ENCODE data around the gene PIGQ.

Gene PIGQ

GRCh38 chr16:586047-586644 is 16.4 kb downstream of the PIGQ start:
- Histone ChIP-seq H2AFZ (ENCODE audit: low read depth, low read length, severe bottlenecking) (no peak overlapping the region), H3K79me2 (ENCODE audit: insufficient read depth, low read length) (0 out of 2 replicates have a peak, but pooled peaks cover 7% of the 10 kb centered on the region)
- TF ChIP-seq EZH2phosphoT487 (conservative IDR thresholded peaks at IDR 0.05; ENCODE audit: low read length) (no peak), CTCF (IDR thresholded peaks at IDR 0.05; ENCODE audit: insufficient read depth, low read length, poor library complexity, severe bottlenecking) (no peak)

GRCh38 chr16:586645-587590 is 17.1 kb downstream of the PIGQ start:
- no peak for TF ChIP-seq CTCF (IDR thresholded peaks at IDR 0.05; ENCODE audit: insufficient read depth, low read length, poor library complexity, severe bottlenecking)
- no peak for TF ChIP-seq EZH2phosphoT487 (conservative IDR thresholded peaks at IDR 0.05; ENCODE audit: low read length)
- Histone ChIP-seq H3K79me2 (ENCODE audit: insufficient read depth, low read length) (0 out of 2 replicates have a peak, but pooled peaks cover 7% of the 10 kb centered on the region), H3K9me3 (ENCODE audit: insufficient read depth, low read length) (no peaks in the 10 kb centered on the region), H3K9me2 (replicated peaks; ENCODE audit: insufficient read depth, low read length) (no peaks in the 10 kb centered on the region), H3K36me3 (ENCODE audit: low read length) (no peaks in the 10 kb centered on the region), H3K27me3 (ENCODE audit: low read length) (no peaks in the 10 kb centered on the region), H3K27ac (ENCODE audit: low read depth, low read length) (no peak overlapping the region), H3F3A (ENCODE audit: insufficient read depth) (no peaks in the 10 kb centered on the region; the same call in 1 of the 2 replicates), H3K4me2 (ENCODE audit: low read depth, low read length, poor library complexity, severe bottlenecking) (peak overlapping the region; percentile 69), H3K9ac (ENCODE audit: low read length) (peak overlapping the region; percentile 90; the same call in 1 of the 2 replicates), H4K20me1 (ENCODE audit: low read depth, low read length) (no peaks in the 10 kb centered on the region), H2AFZ (ENCODE audit: low read depth, low read length, severe bottlenecking) (no peak overlapping the region), H3K4me3 (ENCODE audit: insufficient read depth, low read length, poor library complexity, severe bottlenecking) (no peak overlapping the region)

More at GRCh38 chr16:586047-586644, 16.4 kb downstream of the PIGQ start:
- no peaks in the 10 kb centered on the region for H3K9me2 ChIP-seq (replicated peaks; ENCODE audit: insufficient read depth, low read length)
- no peak overlapping the region for H3K9ac ChIP-seq (ENCODE audit: low read length)
- H3F3A ChIP-seq (ENCODE audit: insufficient read depth), result no peaks in the 10 kb centered on the region; the same call in 1 of the 2 replicates
- no peaks in the 10 kb centered on the region for H3K27me3 ChIP-seq (ENCODE audit: low read length)
- H3K4me3 ChIP-seq (ENCODE audit: insufficient read depth, low read length, poor library complexity, severe bottlenecking), result no peak overlapping the region
- no peak overlapping the region for H3K27ac ChIP-seq (ENCODE audit: low read depth, low read length)
- H3K4me2 ChIP-seq (ENCODE audit: low read depth, low read length, poor library complexity, severe bottlenecking), result no peak overlapping the region
- H3K9me3 ChIP-seq (ENCODE audit: insufficient read depth, low read length), result no peaks in the 10 kb centered on the region
- no peaks in the 10 kb centered on the region for H4K20me1 ChIP-seq (ENCODE audit: low read depth, low read length)
- no peaks in the 10 kb centered on the region for H3K36me3 ChIP-seq (ENCODE audit: low read length)

- Histone ChIP-seq H3K9ac (ENCODE audit: low read length) (peak overlapping the region; percentile 90), H3K36me3 (ENCODE audit: low read length) (no peaks in the 10 kb centered on the region), H3K27me3 (ENCODE audit: low read length) (no peaks in the 10 kb centered on the region), H3K27ac (ENCODE audit: low read depth, low read length) (peak overlapping the region; percentile 95), H3K79me2 (ENCODE audit: insufficient read depth, low read length) (0 out of 2 replicates have a peak, but pooled peaks cover 8% of the 10 kb centered on the region), H3F3A (ENCODE audit: insufficient read depth) (no peaks in the 10 kb centered on the region; the same call in 1 of the 2 replicates), H3K4me3 (ENCODE audit: insufficient read depth, low read length, poor library complexity, severe bottlenecking) (peak overlapping the region; percentile 65), H2AFZ (ENCODE audit: low read depth, low read length, severe bottlenecking) (no peak overlapping the region), H4K20me1 (ENCODE audit: low read depth, low read length) (no peaks in the 10 kb centered on the region), H3K4me2 (ENCODE audit: low read depth, low read length, poor library complexity, severe bottlenecking) (peak overlapping the region; percentile 69), H3K9me3 (ENCODE audit: insufficient read depth, low read length) (no peaks in the 10 kb centered on the region), H3K9me2 (replicated peaks; ENCODE audit: insufficient read depth, low read length) (no peaks in the 10 kb centered on the region)
- TF ChIP-seq EZH2phosphoT487 (conservative IDR thresholded peaks at IDR 0.05; ENCODE audit: low read length) (no peak), CTCF (IDR thresholded peaks at IDR 0.05; ENCODE audit: insufficient read depth, low read length, poor library complexity, severe bottlenecking) (no peak)
Measured at GRCh38 chr16:588639-588888, 18.8 kb downstream of the PIGQ start.
